ENCODE data around the gene C6orf132. TPM values are rescaled to one million over a fixed set of nuclear protein-coding genes. Genes with fewer than 3 reads are reported as not detected.

Gene C6orf132
- total RNA-seq, 1 experiment from 2014 or later: 48.4 TPM

DNA sequence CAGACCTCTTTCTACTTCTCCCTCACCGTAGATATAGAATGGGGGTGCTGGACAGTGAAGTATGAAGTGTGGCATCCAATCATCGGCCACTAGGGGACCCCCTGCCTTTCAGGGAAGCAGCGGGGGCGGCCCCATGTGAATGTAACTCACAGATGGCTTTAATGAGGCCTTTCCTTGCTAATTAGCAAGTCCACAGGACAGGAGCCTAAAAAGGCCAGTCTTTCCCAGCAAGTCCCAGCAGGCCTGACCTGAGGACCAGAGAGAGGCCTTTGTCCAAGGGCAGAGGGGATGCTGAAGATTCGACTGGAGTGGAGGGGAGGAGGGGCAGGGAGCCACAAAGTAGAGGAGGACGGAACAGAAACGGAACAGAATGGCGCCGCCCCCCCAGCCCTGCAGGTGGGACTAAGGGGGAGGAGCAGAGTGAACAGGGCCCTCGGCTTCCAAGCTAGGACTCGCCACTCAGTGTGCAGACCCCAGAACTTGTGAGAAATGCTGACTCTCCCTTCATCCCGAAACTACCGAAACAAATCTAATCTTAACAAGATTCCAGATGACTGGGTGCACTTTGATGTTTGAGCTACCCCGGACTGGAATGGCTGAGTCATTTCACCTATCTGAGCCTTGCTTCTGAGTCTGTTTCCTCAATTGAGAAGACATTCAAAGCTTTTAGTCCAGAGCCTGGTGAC, 5.8 kb downstream of the C6orf132 start:
- Histone ChIP-seq H3K56ac (ENCODE audit: insufficient read length, low read depth, low read length) (no peak overlapping the region), H3K79me2 (ENCODE audit: insufficient read depth, low read length) (peaks cover 22% of the 10 kb centered on the region; the same call in 1 of the 2 replicates), H2BK12ac (ENCODE audit: insufficient read length, low read depth, low read length) (peak overlapping the region; percentile 43), H2BK15ac (ENCODE audit: low read depth, low read length) (no peak overlapping the region), H2AFZ (ENCODE audit: low read length) (no peak overlapping the region), H3K4me1 (ENCODE audit: insufficient read depth, low read length) (peaks cover 21% of the 10 kb centered on the region), H3T11ph (ENCODE audit: low read length) (no peak overlapping the region), H3K27me3 (ENCODE audit: insufficient read depth, low read length) (no peaks in the 10 kb centered on the region), H3K18ac (ENCODE audit: insufficient read length, low read depth, low read length) (peak overlapping the region; percentile 16), H3K4ac (ENCODE audit: low read depth, low read length) (no peak overlapping the region), H4K91ac (ENCODE audit: insufficient read length, low read depth, low read length) (no peak overlapping the region), H4K8ac (replicated peaks; ENCODE audit: insufficient read length, low read depth, low read length) (no peak overlapping the region), H2BK120ac (ENCODE audit: low read depth, low read length, poor library complexity, severe bottlenecking) (peak overlapping the region; percentile 82), H2BK5ac (ENCODE audit: insufficient read length, low read length) (peak overlapping the region; percentile 26), H4K5ac (ENCODE audit: insufficient read length, low read depth, low read length) (peak overlapping the region; percentile 9), H3K9ac (ENCODE audit: extremely low read depth, insufficient read length, low read length) (peak overlapping the region; percentile 42), H3K79me1 (ENCODE audit: insufficient read depth, low read depth, low read length, poor library complexity, severe bottlenecking) (no peaks in the 10 kb centered on the region), H3K4me2 (ENCODE audit: insufficient read depth, insufficient read length, low read length) (peak overlapping the region; percentile 44), H3K14ac (ENCODE audit: insufficient read depth, low read length) (no peak overlapping the region; the same call in 1 of the 2 replicates), H4K20me1 (ENCODE audit: control insufficient read depth, insufficient read depth, insufficient read length) (no peaks in the 10 kb centered on the region), H2BK20ac (ENCODE audit: low read depth, low read length, poor library complexity, severe bottlenecking) (no peak overlapping the region), H2AK5ac (ENCODE audit: insufficient read length, low read length) (peak overlapping the region; percentile 15), H3K23ac (ENCODE audit: insufficient read length, low read depth, low read length) (no peak overlapping the region), H3K27ac (ENCODE audit: insufficient read length, low read depth, low read length) (peak overlapping the region; percentile 91), H3K23me2 (ENCODE audit: insufficient read length, low read depth, low read length, poor library complexity, severe bottlenecking) (peaks cover 7% of the 10 kb centered on the region), H3K9me3 (ENCODE audit: control insufficient read depth, low read depth, low read length) (no peaks in the 10 kb centered on the region)
- Mint-ChIP-seq H3K27me3 (ENCODE audit: low read depth) (peaks cover 1% of the 10 kb centered on the region; the same call in 1 of the 2 replicates), H3K36me3 (ENCODE audit: insufficient read depth in 1 of 3, low read depth in 3 of 3) (peaks cover 14 to 42% (median 29%) of the 10 kb centered on the region in 3 experiments), H3K27ac (peak overlapping the region; percentile 98 to 99 (median 99)), H3K4me3 (peak overlapping the region; percentile 45 to 56), H3K4me1 (peaks cover 75 to 77% of the 10 kb centered on the region in 2 experiments), H3K9me3 (peaks cover 0 to 3% of the 10 kb centered on the region in 2 experiments; a peak in 1 of 5 replicates)
- peak; percentile 89 for DNase-seq
- WGBS (ENCODE audit: extremely low coverage, insufficient read length, low lambda C conversion rate): no CpG with 5 or more reads among the region's 14 CpGs
- TF ChIP-seq, protein P1, sequence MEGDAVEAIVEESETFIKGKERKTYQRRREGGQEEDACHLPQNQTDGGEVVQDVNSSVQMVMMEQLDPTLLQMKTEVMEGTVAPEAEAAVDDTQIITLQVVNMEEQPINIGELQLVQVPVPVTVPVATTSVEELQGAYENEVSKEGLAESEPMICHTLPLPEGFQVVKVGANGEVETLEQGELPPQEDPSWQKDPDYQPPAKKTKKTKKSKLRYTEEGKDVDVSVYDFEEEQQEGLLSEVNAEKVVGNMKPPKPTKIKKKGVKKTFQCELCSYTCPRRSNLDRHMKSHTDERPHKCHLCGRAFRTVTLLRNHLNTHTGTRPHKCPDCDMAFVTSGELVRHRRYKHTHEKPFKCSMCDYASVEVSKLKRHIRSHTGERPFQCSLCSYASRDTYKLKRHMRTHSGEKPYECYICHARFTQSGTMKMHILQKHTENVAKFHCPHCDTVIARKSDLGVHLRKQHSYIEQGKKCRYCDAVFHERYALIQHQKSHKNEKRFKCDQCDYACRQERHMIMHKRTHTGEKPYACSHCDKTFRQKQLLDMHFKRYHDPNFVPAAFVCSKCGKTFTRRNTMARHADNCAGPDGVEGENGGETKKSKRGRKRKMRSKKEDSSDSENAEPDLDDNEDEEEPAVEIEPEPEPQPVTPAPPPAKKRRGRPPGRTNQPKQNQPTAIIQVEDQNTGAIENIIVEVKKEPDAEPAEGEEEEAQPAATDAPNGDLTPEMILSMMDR (conservative IDR thresholded peaks at IDR 0.05): peak; percentile 68
